RWPE2 (cell line): Measurements from ENCODE around the gene SPTBN5.

ENCODE experiments used
- ATAC-seq: fragments of 200-7000 bp; cut with Tn5 transposase; 3 replicates; pipeline ENCODE4 v1.9.1; 2021; ENCODE audit warnings: low read depth
- DNase-seq: peaks from one replicate; pipeline ENCODE4 v3.0.0-alpha.2; 2020; ENCODE audit warnings: low spot score
- H3K27ac ChIP-seq: fragments of 450-650 bp; 2 replicates; pipeline ENCODE4 v1.5.1; 2017; ENCODE audit warnings: mild to moderate bottlenecking; ENCODE audit not compliant: poor library complexity, severe bottlenecking
- H3K27me3 ChIP-seq: fragments of 250-450 bp; sonication (Bioruptor Pico); 2 replicates; pipeline ENCODE4 v1.5.1; 2021; ENCODE audit warnings: mild to moderate bottlenecking, moderate library complexity; ENCODE audit not compliant: insufficient read depth, poor library complexity, severe bottlenecking
- H3K36me3 ChIP-seq: fragments of 250-450 bp; sonication (Bioruptor Pico); 2 replicates; pipeline ENCODE4 v1.5.1; 2020; ENCODE audit warnings: low read depth, mild to moderate bottlenecking, moderate library complexity
- H3K4me1 ChIP-seq: fragments of 250-450 bp; sonication (Bioruptor Pico); 2 replicates; pipeline ENCODE4 v1.5.1; 2021; ENCODE audit warnings: mild to moderate bottlenecking, moderate library complexity; ENCODE audit not compliant: insufficient read depth, poor library complexity, severe bottlenecking
- H3K4me3 ChIP-seq: fragments of 250-450 bp; sonication (Bioruptor Pico); 2 replicates; pipeline ENCODE4 v1.5.1; 2021; ENCODE audit warnings: mild to moderate bottlenecking, moderate library complexity; ENCODE audit not compliant: severe bottlenecking
- H3K9me3 ChIP-seq: fragments of 250-450 bp; sonication (Bioruptor Pico); 2 replicates; pipeline ENCODE4 v1.5.1; 2021; ENCODE audit warnings: mild to moderate bottlenecking, moderate library complexity; ENCODE audit not compliant: severe bottlenecking
- TF ChIP-seq, protein P1 (sequence below): fragments of 450-650 bp; IDR thresholded peaks from one replicate; pipeline ENCODE4 v1.5.1; 2017; ENCODE audit warnings: mild to moderate bottlenecking, moderate library complexity; ENCODE audit not compliant: poor library complexity, severe bottlenecking

Gene SPTBN5

DNA sequence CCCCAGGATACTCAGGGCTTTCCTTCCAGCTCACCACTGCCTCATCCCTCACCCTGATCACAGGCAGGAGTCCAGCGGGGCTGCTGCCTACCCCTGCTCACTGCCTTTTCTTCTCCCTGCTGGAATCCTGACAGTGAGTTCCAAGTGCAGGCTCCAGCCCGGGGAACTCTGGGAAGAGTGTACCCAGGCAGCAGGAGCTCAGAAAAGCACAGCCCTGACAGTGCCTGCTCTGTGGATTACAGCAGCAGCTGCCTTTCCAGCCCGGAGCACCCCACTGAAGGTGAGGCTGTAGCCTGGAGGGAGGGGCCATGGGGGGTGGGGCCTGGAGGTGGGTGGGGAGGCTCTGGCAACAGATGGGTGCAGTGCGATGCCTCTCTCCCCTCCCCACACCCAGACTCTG is 72.0 kb downstream of the SPTBN5 start:
- no peak for ATAC-seq
- peak; percentile 72 for DNase-seq
- no peaks in the 10 kb centered on the region for H3K9me3 ChIP-seq
- peaks cover 3% of the 10 kb centered on the region for H3K4me1 ChIP-seq
- H3K27me3 ChIP-seq = no peaks in the 10 kb centered on the region
- TF ChIP-seq, protein P1, sequence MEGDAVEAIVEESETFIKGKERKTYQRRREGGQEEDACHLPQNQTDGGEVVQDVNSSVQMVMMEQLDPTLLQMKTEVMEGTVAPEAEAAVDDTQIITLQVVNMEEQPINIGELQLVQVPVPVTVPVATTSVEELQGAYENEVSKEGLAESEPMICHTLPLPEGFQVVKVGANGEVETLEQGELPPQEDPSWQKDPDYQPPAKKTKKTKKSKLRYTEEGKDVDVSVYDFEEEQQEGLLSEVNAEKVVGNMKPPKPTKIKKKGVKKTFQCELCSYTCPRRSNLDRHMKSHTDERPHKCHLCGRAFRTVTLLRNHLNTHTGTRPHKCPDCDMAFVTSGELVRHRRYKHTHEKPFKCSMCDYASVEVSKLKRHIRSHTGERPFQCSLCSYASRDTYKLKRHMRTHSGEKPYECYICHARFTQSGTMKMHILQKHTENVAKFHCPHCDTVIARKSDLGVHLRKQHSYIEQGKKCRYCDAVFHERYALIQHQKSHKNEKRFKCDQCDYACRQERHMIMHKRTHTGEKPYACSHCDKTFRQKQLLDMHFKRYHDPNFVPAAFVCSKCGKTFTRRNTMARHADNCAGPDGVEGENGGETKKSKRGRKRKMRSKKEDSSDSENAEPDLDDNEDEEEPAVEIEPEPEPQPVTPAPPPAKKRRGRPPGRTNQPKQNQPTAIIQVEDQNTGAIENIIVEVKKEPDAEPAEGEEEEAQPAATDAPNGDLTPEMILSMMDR = no peak
- no peak overlapping the region for H3K4me3 ChIP-seq
- H3K36me3 ChIP-seq = peaks cover 74% of the 10 kb centered on the region
- H3K27ac ChIP-seq = no peak overlapping the region

DNA sequence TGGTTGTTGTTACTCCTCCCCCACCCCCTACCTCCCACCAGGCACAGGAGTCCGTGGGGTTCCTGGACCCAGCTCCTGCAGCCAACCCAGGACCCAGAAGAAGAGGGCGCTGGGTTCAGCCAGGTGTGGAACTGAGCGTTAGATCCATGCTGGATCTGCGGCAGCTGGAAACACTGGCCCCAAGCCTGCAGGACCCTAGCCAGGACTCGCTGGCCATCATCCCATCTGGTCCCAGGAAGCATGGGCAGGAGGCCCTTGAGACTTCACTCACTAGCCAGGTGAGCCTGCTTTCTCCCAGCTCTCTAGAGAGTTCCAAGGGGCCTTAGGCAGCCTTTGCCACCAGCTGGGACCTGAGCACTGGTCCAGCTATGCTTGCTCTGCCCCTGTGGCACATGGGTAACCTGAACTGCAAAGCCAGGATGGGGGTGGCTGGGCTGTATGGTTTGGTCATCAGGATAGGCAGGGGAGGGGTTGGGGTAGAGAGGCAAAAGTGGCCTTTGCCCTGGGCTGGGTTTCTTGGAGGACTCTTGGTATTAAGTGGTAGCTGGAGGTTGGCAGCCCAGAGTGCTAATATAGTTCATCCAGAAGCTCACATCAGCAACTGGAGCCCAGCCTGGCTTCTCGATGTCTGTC is 72.9 kb downstream of the SPTBN5 start:
- no peaks in the 10 kb centered on the region for H3K9me3 ChIP-seq
- H3K4me1 ChIP-seq = peaks cover 3% of the 10 kb centered on the region
- no peak overlapping the region for H3K27ac ChIP-seq
- no peak overlapping the region for H3K4me3 ChIP-seq
- no peaks in the 10 kb centered on the region for H3K27me3 ChIP-seq
- DNase-seq (peak; percentile 69), ATAC-seq (no peak)
- TF ChIP-seq, protein P1 = no peak
- peaks cover 83% of the 10 kb centered on the region for H3K36me3 ChIP-seq

DNA sequence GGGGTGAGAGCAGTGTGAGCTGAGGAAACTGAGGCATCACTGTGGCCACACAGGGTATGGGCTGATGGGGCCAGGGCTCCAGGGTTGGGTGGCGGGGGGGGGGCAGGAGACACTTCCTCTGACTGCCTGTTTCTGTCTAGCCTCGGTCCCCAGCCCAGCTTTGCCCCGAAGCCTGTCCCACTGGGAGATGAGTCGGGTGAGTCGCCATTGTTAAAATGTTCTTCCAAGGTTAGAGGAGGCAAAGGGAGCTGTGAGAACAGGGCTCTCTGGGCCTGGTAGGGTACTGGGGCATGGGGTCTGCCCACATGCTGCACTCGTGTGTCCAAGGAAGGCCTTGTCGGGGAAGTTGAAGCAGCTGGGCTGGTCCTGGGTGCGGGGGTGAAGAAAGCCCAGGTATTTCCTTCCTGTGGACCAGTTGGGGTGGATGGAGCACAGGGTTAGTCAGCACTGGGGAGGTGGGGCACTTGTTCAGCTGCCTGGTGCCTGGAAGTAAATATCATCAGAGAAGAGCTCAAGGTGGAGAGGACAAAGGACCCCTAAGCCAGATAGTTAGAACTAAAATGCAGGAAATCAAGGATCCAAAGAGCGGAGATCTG is 74.3 kb downstream of the SPTBN5 start:
- DNase-seq = peak; percentile 65
- Histone ChIP-seq H3K27me3 (no peaks in the 10 kb centered on the region), H3K9me3 (no peaks in the 10 kb centered on the region), H3K27ac (no peak overlapping the region), H3K4me1 (peaks cover 3% of the 10 kb centered on the region), H3K4me3 (no peak overlapping the region), H3K36me3 (peaks cover 95% of the 10 kb centered on the region)
- ATAC-seq = peak; percentile 30; the same call in 1 of the 3 replicates
- TF ChIP-seq, protein P1 = no peak

DNA sequence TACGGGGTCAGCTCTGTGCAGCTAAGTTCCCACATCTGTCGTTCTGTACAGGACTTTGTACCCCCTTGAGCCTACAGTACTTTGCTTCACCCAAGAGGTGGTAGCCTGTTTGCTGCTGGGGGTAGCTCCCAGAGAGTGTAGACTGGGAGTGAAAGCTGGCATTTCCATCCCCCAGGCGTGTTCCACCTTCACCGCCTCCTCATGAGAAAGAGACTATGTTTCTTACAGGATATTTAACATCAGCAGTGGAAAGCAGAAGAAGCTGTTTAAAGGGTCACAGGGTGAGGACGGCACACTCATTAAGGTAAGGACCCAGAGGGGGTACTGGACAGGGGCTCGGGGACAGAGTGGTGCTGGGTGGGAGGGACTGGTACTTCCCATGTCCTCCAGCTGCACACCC is 76.1 kb downstream of the SPTBN5 start:
- Histone ChIP-seq H3K27ac (no peak overlapping the region), H3K9me3 (no peaks in the 10 kb centered on the region), H3K36me3 (peaks cover 98% of the 10 kb centered on the region), H3K4me3 (no peak overlapping the region), H3K27me3 (no peaks in the 10 kb centered on the region), H3K4me1 (peaks cover 3% of the 10 kb centered on the region)
- no peak for DNase-seq
- ATAC-seq = no peak
- TF ChIP-seq, protein P1 = no peak

DNA sequence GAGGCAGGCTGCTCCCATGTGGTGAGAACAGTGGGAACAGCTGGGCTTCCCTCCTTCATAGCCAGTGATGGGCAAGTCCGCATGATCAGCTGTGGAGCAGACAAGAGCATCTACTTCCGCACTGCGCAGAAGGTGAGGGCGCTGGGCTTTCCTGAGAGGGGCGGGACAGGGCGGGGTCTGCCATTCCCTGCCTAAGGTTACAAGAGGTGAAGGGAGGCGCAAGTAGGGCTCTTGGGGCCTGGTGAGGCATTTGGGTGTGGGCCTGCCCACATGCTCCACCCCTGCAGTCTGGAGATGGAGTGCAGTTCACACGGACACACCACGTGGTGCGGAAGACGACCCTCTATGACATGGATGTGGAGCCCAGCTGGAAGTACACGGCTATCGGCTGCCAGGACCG is 76.5 kb downstream of the SPTBN5 start:
- H3K27me3 ChIP-seq = no peaks in the 10 kb centered on the region
- DNase-seq (no peak), ATAC-seq (no peak)
- TF ChIP-seq, protein P1 = no peak
- H3K4me3 ChIP-seq = no peak overlapping the region
- peaks cover 3% of the 10 kb centered on the region for H3K4me1 ChIP-seq
- H3K9me3 ChIP-seq = no peaks in the 10 kb centered on the region
- H3K27ac ChIP-seq = no peak overlapping the region
- peaks cover 98% of the 10 kb centered on the region for H3K36me3 ChIP-seq
